HG02798 (cell line): Measurements from ENCODE around the gene PALM3.

Experiments used
- ATAC-seq: cut with Tn5 transposase; IDR thresholded peaks from one replicate; pipeline ENCODE4 v1.9.1; 2021; ENCODE audit warnings: mild to moderate bottlenecking; ENCODE audit not compliant: unreplicated experiment, poor library complexity

Gene PALM3

DNA sequence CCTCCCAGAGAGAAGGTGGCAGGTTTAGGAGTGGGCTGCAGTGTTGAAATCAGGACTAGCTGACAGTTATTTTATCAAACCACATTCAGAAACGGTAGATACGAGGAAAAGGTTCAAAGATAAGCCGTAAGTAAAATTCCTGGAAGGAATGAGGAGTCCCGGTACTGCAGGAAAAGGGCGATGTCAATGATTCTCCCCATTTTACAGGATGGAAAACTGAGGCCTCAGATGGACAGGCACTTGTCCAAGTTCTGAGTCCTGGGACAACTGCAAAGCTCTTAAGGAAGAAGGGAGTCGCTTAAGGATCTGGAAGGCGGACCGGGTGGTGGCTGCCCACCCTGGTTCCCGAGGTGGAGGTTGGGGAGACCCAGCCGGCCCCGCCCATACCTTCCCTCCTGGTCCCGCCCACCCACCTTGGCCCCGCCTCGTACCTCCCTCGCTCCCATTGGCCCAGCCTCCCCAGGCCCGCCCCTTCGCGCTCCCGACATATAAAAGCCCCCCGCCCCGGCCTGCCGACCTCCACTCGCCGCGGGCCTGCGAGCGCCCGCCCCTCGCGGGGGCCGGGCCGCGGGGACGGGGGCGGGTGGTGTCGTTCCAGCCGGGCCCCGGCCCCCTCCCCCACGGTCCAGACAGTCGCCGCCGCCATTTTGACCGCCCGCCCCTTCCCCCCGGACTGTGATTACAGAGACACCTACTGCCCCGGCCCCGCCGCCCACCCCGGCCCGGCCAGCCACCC lies 56.4 kb downstream of the PALM3 start:
- peak; percentile 42 for ATAC-seq

DNA sequence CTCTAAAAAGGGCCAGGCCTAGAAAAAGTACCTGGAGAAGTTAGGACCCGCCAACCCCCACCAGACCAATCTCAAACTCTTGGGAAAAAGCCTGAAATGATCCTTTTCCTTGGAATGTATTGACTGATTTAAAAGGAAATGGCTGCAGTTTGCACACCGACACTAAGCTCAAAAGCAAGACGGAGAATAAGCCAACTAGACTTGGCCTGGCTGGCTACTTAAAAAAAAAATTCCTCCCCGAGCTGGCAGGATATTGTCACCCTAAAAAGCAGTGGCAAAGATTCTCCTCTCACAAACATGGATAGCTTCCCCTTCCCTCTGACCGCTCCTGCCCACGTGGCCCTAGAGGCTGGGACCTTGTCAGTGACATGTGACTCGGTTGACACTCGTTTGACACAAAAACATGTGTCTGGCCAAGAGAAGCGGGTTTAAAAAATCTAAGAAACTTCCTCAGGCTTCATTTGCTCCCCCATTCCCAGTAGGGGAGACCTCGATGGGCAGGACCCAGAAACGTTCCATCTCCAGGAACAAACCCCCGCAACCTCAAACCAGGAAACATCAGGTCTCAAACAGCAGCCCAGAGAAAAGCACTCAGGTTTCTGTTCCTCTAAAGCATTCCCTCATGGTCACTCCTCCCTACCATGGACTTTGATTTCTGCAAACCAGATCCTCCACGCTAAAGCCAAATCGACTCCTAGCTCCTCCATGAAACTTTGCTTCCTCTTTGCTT lies 57.1 kb downstream of the PALM3 start:
- no peak for ATAC-seq
